HepG2 (cell line): ENCODE results near the gene LILRB3. TPM values are rescaled to one million over a fixed set of nuclear protein-coding genes. Genes with fewer than 3 reads are reported as not detected.

Experiments used
- BORCS8-MEF2B ChIP-seq: sonication (generic); formaldehyde crosslinking; IDR thresholded peaks from 2 replicates; pipeline ENCODE4 v1.8.0; 2022; ENCODE audit warnings: mild to moderate bottlenecking, missing genetic modification reagents
- ETV5 ChIP-seq: IDR thresholded peaks from 2 replicates; pipeline ENCODE4 v1.6.1; 2018; ENCODE audit warnings: missing biosample characterization, missing genetic modification reagents, inconsistent platforms, borderline replicate concordance
- GFI1 ChIP-seq: sonication (generic); formaldehyde crosslinking; IDR thresholded peaks from 2 replicates; pipeline ENCODE4 v1.5.0; 2020; ENCODE audit warnings: missing genetic modification reagents, mild to moderate bottlenecking, borderline replicate concordance
- ISL2 ChIP-seq: sonication (generic); formaldehyde crosslinking; IDR thresholded peaks from 2 replicates; pipeline ENCODE4 v1.5.0; 2020; ENCODE audit warnings: missing genetic modification reagents
- KLF16 ChIP-seq, 2 experiments: sonication (generic) in 1 of 2; formaldehyde crosslinking in 1 of 2; IDR thresholded peaks; 2 replicates each; pipeline versions ENCODE4 v1.6.1 to v1.8.0; 2016 to 2023; ENCODE audit warnings: missing genetic modification reagents in 2 of 2, missing compliant biosample characterization in 1 of 2
- POLR2G ChIP-seq: fragments of 200-400 bp; formaldehyde crosslinking; IDR thresholded peaks from 2 replicates; pipeline ENCODE4 v1.6.1; 2018; ENCODE audit warnings: mild to moderate bottlenecking, low read depth, low read length, moderate library complexity
- SMYD3 ChIP-seq: sonication (generic); formaldehyde crosslinking; IDR thresholded peaks from 2 replicates; pipeline ENCODE4 v1.8.1; 2023; ENCODE audit warnings: mild to moderate bottlenecking, missing genetic modification reagents
- TFAP4 ChIP-seq: sonication (generic); IDR thresholded peaks from 2 replicates; pipeline ENCODE4 v1.6.1; 2016; ENCODE audit warnings: low read depth, borderline replicate concordance
- TOPORS ChIP-seq: sonication (generic); formaldehyde crosslinking; IDR thresholded peaks from 2 replicates; pipeline ENCODE4 v1.8.0; 2023; ENCODE audit warnings: mild to moderate bottlenecking, missing genetic modification reagents
- ZBTB1 ChIP-seq: sonication (generic); formaldehyde crosslinking; IDR thresholded peaks from 2 replicates; pipeline ENCODE4 v1.4.0; 2020; ENCODE audit warnings: missing genetic modification reagents, borderline replicate concordance
- ZFP41 ChIP-seq: sonication (generic); formaldehyde crosslinking; IDR thresholded peaks from 2 replicates; pipeline ENCODE4 v1.4.0; 2020; ENCODE audit warnings: mild to moderate bottlenecking, missing genetic modification reagents, borderline replicate concordance
- ZMYM3 ChIP-seq: sonication (generic); formaldehyde crosslinking; IDR thresholded peaks from 2 replicates; pipeline ENCODE4 v1.5.1; 2020; ENCODE audit warnings: mild to moderate bottlenecking, missing genetic modification reagents
- ZNF225 ChIP-seq: sonication (generic); formaldehyde crosslinking; IDR thresholded peaks from 2 replicates; pipeline ENCODE4 v1.4.0; 2020; ENCODE audit warnings: mild to moderate bottlenecking, missing genetic modification reagents
- ZNF407 ChIP-seq: sonication (generic); formaldehyde crosslinking; IDR thresholded peaks from one replicate; pipeline ENCODE4 v1.5.1; 2020; ENCODE audit warnings: mild to moderate bottlenecking, missing genetic modification reagents; ENCODE audit errors: not compliant biosample characterization
- ZNF615 ChIP-seq: sonication (generic); formaldehyde crosslinking; IDR thresholded peaks from 2 replicates; pipeline ENCODE4 v1.5.0; 2020; ENCODE audit warnings: mild to moderate bottlenecking, missing genetic modification reagents, borderline replicate concordance
- ZNF816 ChIP-seq: sonication (generic); formaldehyde crosslinking; IDR thresholded peaks from 2 replicates; pipeline ENCODE4 v1.8.0; 2022; ENCODE audit warnings: missing genetic modification reagents, mild to moderate bottlenecking, borderline replicate concordance
- polyA plus RNA-seq, 8 experiments: library from polyadenylated mRNA; depleted of rRNA in 3 of 8; stranded (reverse) in 7 of 8; unstranded in 1 of 8; fragments of >200 nt; fragmentation: Illumina TruSeq in 4 of 8; extraction: Trizol in 4 of 8; gene quantifications; 2 replicates each; pipeline versions ENCODE4 v1.2.1 to v1.2.3, GENCODE V29; 2011 to 2016; ENCODE audit warnings: low read depth in 4 of 8, missing spikeins in 1 of 8, mixed read lengths in 1 of 8; ENCODE audit not compliant: insufficient read depth in 1 of 8
- total RNA-seq, 5 experiments: library from RNA; depleted of rRNA; stranded (reverse); fragments of >200 nt; fragmentation: Illumina TruSeq; extraction: Trizol; gene quantifications; 2 replicates each; pipeline ENCODE4 v1.2.3, GENCODE V29; 2016; ENCODE audit warnings: low read depth in 1 of 5
- TF ChIP-seq, protein P1 (sequence below): sonication (generic); formaldehyde crosslinking; IDR thresholded peaks from 2 replicates; pipeline ENCODE4 v1.4.0; 2020; ENCODE audit warnings: missing genetic modification reagents
- TF ChIP-seq, protein P2 (sequence below): sonication (generic); formaldehyde crosslinking; IDR thresholded peaks from 2 replicates; pipeline ENCODE4 v1.5.0; 2020; ENCODE audit warnings: missing genetic modification reagents, mild to moderate bottlenecking, borderline replicate concordance

LILRB3 gene
- total and polyA plus RNA-seq, 2 of the 13 experiments (the other 11 are each of a cell fraction or from before 2014, with no cell fraction given), result 0.22 TPM; not detected in 1

- TF ChIP-seq ETV5 (CRISPR knock-in tag) (peak; percentile 41; the same call in 1 of the 2 replicates), ZNF407 (CRISPR knock-in tag) (peak; percentile 8), ZNF816 (CRISPR knock-in tag) (no peak), SMYD3 (no peak), ISL2 (CRISPR knock-in tag) (no peak; the same call in 1 of the 2 replicates), ZNF225 (CRISPR knock-in tag) (no peak), ZBTB1 (CRISPR knock-in tag) (no peak), ZMYM3 (CRISPR knock-in tag) (no peak), KLF16 (CRISPR knock-in tag; IDR thresholded peaks at IDR 0.05) (0 out of 4 replicates have a peak, but pooled peaks of 1 of the 2 experiments have one; percentile 22), BORCS8-MEF2B (CRISPR knock-in tag) (no peak), TOPORS (CRISPR knock-in tag) (no peak), TFAP4 (no peak), ZFP41 (CRISPR knock-in tag) (no peak), GFI1 (peak; percentile 72), ZNF615 (CRISPR knock-in tag) (no peak), POLR2G (peak; percentile 48)
- TF ChIP-seq, protein P1, sequence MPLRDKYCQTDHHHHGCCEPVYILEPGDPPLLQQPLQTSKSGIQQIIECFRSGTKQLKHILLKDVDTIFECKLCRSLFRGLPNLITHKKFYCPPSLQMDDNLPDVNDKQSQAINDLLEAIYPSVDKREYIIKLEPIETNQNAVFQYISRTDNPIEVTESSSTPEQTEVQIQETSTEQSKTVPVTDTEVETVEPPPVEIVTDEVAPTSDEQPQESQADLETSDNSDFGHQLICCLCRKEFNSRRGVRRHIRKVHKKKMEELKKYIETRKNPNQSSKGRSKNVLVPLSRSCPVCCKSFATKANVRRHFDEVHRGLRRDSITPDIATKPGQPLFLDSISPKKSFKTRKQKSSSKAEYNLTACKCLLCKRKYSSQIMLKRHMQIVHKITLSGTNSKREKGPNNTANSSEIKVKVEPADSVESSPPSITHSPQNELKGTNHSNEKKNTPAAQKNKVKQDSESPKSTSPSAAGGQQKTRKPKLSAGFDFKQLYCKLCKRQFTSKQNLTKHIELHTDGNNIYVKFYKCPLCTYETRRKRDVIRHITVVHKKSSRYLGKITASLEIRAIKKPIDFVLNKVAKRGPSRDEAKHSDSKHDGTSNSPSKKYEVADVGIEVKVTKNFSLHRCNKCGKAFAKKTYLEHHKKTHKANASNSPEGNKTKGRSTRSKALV (CRISPR knock-in tag), result 0 out of 2 replicates have a peak, but pooled peaks have one; percentile 20
- TF ChIP-seq, protein P2, sequence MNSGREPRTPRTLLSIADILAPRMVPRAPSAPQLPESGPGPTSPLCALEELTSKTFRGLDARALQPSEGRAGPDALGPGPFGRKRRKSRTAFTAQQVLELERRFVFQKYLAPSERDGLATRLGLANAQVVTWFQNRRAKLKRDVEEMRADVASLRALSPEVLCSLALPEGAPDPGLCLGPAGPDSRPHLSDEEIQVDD, result no peak
These were observed 19.6 kb downstream of the LILRB3 start (continued) for GRCh38 chr19:54203151-54203611.
